GM21723 (cell line): ENCODE measurements around the gene BLM.
"Not testable (repeated sequence)": the region's sequence is repeated elsewhere in the genome, so short reads cannot be mapped to it uniquely, and the experiment has no call there.

Source experiments
- ATAC-seq: cut with Tn5 transposase; IDR thresholded peaks from one replicate; pipeline ENCODE4 v1.9.1; 2021; ENCODE audit warnings: mild to moderate bottlenecking, moderate library complexity; ENCODE audit not compliant: unreplicated experiment

The BLM gene

GRCh38 chr15:90844696-90845095 lies 127.5 kb downstream of the BLM start:
- ATAC-seq: no peak

DNA sequence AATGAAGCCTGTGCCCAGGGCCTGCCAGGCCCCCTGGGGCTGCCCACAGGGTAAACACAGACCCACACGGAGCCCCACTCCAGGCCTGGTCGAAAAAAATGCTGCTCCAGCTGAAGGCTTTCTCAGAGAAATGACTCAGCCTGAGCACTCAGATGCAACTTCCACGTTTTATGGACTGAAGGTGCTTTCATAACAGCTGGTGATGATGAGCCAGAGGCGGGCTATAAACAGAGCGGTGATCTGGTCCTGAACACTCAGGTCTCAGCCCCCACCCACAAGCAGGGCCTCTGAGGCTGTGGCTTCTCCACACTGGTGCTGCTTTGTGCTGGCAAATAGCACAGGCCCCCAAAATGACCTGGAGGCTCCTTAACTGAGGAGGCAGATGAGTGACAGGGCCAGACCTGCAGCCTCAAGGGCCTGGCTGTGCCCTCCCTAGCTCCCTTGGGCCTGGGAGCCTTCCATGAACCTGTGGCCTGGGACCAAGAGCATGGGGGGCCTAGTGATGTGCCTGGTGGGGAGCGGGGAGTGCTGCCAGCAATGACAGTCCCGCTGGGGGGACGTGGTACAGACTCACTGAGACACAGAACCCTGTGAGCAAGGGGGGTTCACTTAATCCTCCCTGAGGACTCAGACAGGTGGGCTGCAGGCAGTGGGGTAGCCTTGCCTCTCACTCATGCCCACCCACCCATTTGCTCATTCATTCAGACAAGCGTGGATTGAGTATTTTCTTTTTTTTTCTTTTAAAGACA lies 128.2 kb downstream of the BLM start:
- ATAC-seq: peak; percentile 88

GRCh38 chr15:90849424-90849823 lies 132.3 kb downstream of the BLM start:
- ATAC-seq: not testable (repeated sequence)

GRCh38 chr15:90851114-90851513 lies 134.0 kb downstream of the BLM start:
- no peak for ATAC-seq

GRCh38 chr15:90851940-90852339 lies 134.8 kb downstream of the BLM start:
- no peak for ATAC-seq

GRCh38 chr15:90855139-90855538 lies 138.0 kb downstream of the BLM start:
- ATAC-seq: no peak

DNA sequence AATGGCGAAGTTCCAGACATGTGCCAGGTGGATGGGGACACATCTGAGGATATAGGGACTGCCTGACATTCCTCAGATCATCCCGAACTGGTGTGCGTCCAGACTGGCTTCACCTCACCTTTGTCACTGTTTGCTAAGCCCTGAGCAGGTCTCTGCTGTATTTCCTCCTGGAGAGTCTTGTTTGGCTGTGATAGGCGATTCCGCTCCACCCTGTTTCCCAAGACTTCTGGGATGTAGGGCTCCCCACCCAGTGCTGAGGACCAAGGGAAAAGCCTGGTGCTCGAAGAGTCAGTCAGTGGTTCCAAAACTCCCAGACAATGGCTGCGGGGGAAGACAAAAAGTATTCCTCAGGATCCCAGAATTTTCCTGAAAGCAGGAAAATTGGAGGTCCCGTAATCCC lies 140.2 kb downstream of the BLM start:
- no peak for ATAC-seq

- ATAC-seq: no peak
Observed at GRCh38 chr15:90857883-90858443, 140.8 kb downstream of the BLM start.

- ATAC-seq: no peak
Observed at GRCh38 chr15:90859234-90860131, 142.3 kb downstream of the BLM start.

DNA sequence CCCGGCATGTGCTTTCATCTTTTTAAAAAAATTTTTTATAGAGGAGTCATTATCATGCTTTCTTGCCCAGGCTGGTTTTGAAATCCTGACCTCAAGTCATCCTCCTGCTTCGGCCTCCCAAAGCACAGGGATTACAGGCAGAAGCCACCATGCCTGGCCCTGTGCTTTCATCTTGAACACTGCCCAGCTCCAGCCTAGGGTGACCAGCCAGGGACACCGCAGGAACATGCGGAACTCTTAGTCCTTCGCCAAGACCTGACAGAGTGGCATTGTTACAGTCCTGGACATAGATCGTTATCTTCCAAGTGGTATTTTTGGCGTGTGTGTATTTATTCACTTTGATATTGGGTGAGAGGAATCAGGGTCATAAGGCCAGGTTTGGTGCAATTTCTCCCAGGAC lies 143.3 kb downstream of the BLM start:
- no peak for ATAC-seq

DNA sequence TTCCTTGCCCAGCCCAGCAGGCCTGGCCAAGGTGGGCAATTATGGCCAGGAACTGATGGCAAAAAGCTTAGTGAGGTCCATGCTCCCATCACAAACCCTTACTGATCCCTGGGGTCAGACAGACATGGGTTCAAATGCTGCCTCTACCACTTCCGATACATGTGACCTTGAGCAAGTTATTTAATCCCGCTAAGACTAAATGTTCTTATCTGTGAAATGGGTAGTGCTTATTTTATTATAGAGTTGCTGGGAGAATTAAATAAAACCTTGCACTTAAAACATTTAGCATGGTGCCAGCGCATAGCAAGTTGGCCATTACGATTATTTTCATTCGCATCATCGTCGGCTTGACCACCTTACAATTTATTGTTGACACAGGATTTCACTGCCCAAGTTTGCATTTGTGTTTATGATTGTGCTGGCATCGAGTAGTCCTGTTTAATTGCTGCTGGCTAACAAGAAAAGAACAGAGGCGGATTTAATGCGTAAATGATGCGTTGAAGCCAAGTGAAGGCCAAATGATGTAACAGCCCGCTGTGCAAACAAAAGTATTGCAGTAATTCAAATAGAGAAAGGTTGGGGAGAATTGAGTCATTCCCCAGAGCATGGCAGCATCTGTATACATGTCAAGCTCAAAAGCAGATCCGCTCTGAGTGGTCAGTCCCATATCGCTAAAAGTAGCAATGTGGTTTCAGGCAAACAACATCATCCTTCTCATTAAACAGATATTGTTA lies 144.0 kb downstream of the BLM start:
- no peak for ATAC-seq

- no peak for ATAC-seq
Observed at GRCh38 chr15:90862487-90862886, 145.3 kb downstream of the BLM start.

GRCh38 chr15:90862964-90863778 lies 146.0 kb downstream of the BLM start:
- no peak for ATAC-seq

- ATAC-seq: no peak
Observed at GRCh38 chr15:90863987-90864386, 146.8 kb downstream of the BLM start.

DNA sequence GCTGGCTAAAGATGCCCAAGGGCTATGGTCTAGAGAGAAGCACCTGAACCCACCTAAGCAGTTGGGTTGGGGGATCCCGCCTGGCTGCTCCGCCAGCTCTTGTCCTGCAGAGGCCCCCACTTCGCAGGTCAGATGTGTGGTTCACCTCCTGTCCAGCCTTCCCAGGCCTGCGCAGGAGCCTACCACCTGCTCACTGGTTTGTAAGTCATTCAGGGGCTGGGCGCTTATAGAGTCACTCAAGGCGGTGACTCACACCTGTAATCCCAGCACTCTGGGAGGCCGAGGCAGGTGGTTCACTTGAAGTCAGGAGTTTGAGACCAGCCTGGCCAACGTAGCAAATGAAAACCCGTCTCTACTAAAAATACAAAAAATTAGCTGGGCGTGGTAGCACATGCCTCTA lies 147.4 kb downstream of the BLM start:
- no peak for ATAC-seq

DNA sequence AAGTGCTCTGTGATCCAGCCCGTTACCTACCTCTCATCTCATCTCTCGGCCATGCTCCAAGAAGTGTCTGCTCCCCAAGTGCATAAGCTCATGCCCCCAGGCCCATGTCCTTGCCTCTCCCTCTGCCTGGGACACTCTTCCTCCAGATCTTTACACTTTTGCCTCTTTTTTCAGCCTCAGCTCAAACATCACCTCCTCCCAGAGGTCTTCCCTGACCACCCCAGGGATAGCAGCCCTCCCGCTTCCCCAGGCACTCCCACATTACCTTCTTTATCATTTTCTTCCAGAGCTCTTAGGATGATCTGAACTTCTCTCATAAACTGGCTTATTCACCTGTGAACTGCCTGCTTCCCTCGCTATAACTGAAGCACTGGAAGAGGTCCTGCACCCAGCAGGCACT lies 148.6 kb downstream of the BLM start:
- ATAC-seq: no peak
